Measurements from ENCODE around the gene WWOX. TPM values are rescaled to one million over a fixed set of nuclear protein-coding genes. Genes with fewer than 3 reads are reported as not detected.

WWOX gene
- total RNA-seq, 1 donor from 2014 or later, result 106 TPM

DNA sequence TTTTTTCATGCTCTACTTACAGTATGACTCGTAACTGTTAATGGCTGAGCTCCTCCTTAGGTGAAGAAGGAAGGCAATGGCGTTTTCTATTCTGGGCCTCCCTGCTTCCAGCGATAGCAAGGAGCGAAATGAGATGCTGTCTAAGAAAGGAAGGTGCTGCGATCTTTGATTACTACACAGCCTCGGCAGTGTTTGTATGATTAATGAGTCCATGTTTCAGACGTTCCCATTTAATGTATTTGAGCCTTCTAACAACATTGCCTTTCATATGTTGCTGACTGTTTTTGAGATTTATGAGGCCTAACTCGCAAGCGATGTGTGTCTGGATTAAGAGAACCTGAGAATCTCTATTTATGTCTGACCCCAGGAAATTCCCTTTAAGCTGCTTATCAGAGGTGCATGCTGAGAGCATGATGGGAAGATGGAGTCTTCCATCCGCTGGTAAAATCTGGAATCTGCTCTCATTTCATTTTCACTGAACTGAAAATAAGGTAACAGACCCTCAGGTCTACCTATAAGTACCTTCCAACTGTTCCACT, 403.4 kb downstream of the WWOX start:
- intact Hi-C loops (cut with DNase I), result loop anchor here (2.0 kb wide), 1 partner anchor 268 kb away; no protein-coding TSS in a partner anchor
- H3K4me3 ChIP-seq, result no peak overlapping the region
- H3K4me1 ChIP-seq, result peaks cover 0 to 9% of the 10 kb centered on the region in 2 donors
- H3K27me3 ChIP-seq, result no peaks in the 10 kb centered on the region
- H3K27ac ChIP-seq, result no peak overlapping the region
- no peaks in the 10 kb centered on the region for H3K36me3 ChIP-seq
- TF ChIP-seq, protein P1, sequence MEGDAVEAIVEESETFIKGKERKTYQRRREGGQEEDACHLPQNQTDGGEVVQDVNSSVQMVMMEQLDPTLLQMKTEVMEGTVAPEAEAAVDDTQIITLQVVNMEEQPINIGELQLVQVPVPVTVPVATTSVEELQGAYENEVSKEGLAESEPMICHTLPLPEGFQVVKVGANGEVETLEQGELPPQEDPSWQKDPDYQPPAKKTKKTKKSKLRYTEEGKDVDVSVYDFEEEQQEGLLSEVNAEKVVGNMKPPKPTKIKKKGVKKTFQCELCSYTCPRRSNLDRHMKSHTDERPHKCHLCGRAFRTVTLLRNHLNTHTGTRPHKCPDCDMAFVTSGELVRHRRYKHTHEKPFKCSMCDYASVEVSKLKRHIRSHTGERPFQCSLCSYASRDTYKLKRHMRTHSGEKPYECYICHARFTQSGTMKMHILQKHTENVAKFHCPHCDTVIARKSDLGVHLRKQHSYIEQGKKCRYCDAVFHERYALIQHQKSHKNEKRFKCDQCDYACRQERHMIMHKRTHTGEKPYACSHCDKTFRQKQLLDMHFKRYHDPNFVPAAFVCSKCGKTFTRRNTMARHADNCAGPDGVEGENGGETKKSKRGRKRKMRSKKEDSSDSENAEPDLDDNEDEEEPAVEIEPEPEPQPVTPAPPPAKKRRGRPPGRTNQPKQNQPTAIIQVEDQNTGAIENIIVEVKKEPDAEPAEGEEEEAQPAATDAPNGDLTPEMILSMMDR (IDR thresholded peaks at IDR 0.05), result no peak
- DNase-seq (ENCODE audit: low spot score in 2 of 2), result no peak
- H3K9me3 ChIP-seq, result no peaks in the 10 kb centered on the region

DNA sequence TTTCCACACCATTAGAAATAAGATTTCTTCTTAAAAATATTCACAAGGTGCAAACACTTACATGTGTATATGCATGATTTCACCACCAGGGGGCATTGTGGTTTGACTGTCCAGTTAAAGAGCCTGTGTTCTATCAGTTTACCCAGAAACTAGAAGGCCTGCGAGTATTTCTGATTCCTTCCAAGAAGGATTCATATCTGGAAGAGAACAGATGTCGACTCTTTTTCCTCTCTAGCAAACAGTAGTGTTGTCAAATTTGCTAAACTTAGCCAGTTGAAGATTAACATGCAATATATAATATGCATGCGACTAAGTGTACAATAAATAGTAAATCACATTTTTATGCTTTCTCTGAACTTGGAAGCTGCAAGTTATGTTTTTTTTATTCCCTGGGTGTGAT, 404.1 kb downstream of the WWOX start:
- Histone ChIP-seq H3K36me3 (no peaks in the 10 kb centered on the region), H3K27me3 (no peaks in the 10 kb centered on the region), H3K4me3 (no peak overlapping the region), H3K9me3 (no peaks in the 10 kb centered on the region), H3K27ac (no peak overlapping the region), H3K4me1 (peaks cover 0 to 9% of the 10 kb centered on the region in 2 donors)
- DNase-seq (ENCODE audit: low spot score in 2 of 2), result no peak
- intact Hi-C loops (cut with DNase I), result loop anchor here (2.0 kb wide), 1 partner anchor 267 kb away; no protein-coding TSS in a partner anchor
- TF ChIP-seq, protein P1 (IDR thresholded peaks at IDR 0.05), result peak; percentile 57 to 84 (median 75)

DNA sequence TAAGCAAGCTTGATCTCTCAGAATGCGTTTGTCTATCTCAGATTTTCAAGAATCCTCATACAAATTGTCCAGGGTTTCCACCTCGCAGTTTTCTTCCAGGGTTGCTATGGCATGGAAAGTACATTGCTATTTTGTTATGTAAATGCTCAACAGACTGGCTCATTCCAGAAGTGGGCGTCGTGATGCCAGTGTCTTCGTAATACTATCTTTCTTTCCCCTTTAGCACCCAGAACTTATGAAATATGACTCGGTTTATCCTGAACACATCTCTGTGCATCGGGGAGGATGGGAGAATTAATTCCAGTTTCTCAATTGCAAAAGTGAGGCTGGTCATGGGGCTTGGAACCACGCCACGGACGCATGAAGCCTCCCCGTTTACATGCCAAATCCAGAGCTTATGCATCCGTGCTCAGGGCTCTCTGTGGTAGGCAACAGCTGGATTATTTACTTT, 405.0 kb downstream of the WWOX start:
- Histone ChIP-seq H3K27ac (no peak overlapping the region), H3K36me3 (no peaks in the 10 kb centered on the region), H3K4me3 (no peak overlapping the region), H3K4me1 (peaks cover 0 to 9% of the 10 kb centered on the region in 2 donors), H3K27me3 (no peaks in the 10 kb centered on the region), H3K9me3 (no peaks in the 10 kb centered on the region)
- intact Hi-C loops (cut with DNase I), result no loop called here
- no peak for DNase-seq (ENCODE audit: low spot score in 2 of 2)
- TF ChIP-seq, protein P1 (IDR thresholded peaks at IDR 0.05), result no peak

DNA sequence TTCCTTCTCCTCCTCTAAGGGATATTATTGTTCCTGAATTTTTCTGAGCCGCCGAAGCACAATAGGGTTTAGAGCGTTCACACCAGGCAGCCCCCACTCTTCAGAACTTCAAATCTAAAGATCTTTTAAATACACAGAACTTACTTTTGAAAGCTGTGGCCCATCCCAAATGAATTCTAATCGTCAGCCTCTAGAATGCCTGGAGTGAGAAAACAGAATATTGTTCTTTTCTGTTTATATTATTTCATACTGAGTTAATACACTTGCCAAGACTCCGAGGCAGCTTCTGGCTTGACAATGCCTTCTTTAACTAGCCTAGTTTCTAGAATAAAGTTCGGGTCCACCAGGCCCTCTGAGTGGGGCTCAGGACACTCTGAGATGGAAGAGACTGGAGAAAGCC, 405.6 kb downstream of the WWOX start:
- TF ChIP-seq, protein P1 (IDR thresholded peaks at IDR 0.05), result no peak
- no peaks in the 10 kb centered on the region for H3K36me3 ChIP-seq
- intact Hi-C loops (cut with DNase I), result no loop called here
- peak overlapping the region; percentile 31 to 61 for H3K27ac ChIP-seq
- H3K9me3 ChIP-seq, result no peaks in the 10 kb centered on the region
- peaks cover 0 to 9% of the 10 kb centered on the region in 2 donors for H3K4me1 ChIP-seq
- no peak for DNase-seq (ENCODE audit: low spot score in 2 of 2)
- no peaks in the 10 kb centered on the region for H3K27me3 ChIP-seq
- H3K4me3 ChIP-seq, result peak overlapping the region in 1 of 2 donors; percentile 60

DNA sequence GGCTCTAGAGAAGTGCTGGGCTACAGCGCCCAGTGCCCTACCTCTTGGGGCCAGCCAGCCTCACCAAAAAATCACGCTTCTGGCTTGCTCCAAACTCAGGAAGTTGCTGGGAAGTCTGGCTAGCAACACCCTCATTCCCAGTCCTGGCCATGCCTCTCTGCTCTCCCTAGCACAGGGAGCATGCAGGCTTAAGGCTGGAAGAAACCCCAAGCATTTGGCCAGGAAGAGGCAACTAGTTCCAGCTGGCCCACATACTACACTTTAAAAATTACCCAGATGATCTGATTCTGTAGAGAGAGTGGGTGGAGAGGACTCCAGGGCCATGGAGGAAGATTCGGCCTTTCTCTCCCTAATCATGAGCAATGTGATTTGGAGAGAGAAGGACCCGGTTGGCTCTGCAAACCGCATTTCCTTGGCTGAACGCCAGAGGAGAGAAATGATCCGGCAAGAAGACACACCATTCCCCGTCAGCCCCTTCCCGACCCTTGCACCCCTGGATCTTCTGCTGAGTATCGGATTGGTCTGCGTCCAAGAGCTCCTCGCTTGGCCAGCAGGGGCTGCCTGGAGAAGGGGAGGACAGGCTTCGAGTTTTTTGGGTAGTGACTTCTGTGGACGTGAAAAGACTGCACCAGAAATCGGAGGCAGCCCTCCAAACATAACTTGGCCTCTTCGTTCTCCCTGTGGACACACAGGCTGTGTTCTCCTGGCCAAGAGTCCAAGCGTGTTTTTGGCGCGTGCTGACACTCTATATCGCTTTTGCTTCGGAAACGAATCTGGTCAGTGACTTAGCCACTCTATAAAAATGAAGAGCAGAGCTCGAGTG, 406.3 kb downstream of the WWOX start:
- Histone ChIP-seq H3K4me1 (peaks cover 0 to 9% of the 10 kb centered on the region in 2 donors), H3K4me3 (peak overlapping the region; percentile 45 to 60), H3K27me3 (no peaks in the 10 kb centered on the region), H3K9me3 (no peaks in the 10 kb centered on the region), H3K27ac (peak overlapping the region; percentile 51 to 61), H3K36me3 (no peaks in the 10 kb centered on the region)
- TF ChIP-seq, protein P1 (IDR thresholded peaks at IDR 0.05), result peak in 2 of 3 experiments; percentile 25 to 28
- DNase-seq (ENCODE audit: low spot score in 2 of 2), result peak in 1 of 2 donors; percentile 78
- intact Hi-C loops (cut with DNase I), result loop anchor here (2.0 kb wide), 1 partner anchor 1095 kb away; the partner anchor contains the start of gene MAF
